HEK293 (cell line): ENCODE data around the gene C8G.

ENCODE experiments used
- GFI1B ChIP-seq: fragments of 450-650 bp; formaldehyde crosslinking; IDR thresholded peaks from 2 replicates; pipeline ENCODE4 v1.5.1; 2016; ENCODE audit warnings: missing biosample characterization, missing genetic modification characterization
- OVOL3 ChIP-seq: fragments of 450-650 bp; formaldehyde crosslinking; IDR thresholded peaks from 2 replicates; pipeline ENCODE4 v1.5.1; 2016; ENCODE audit warnings: missing biosample characterization, missing genetic modification characterization
- ZNF211 ChIP-seq: fragments of 450-650 bp; formaldehyde crosslinking; IDR thresholded peaks from 2 replicates; pipeline ENCODE4 v1.5.1; 2016; ENCODE audit warnings: low read depth, missing biosample characterization, missing genetic modification characterization
- ZNF239 ChIP-seq: fragments of 450-650 bp; formaldehyde crosslinking; IDR thresholded peaks from 2 replicates; pipeline ENCODE4 v1.5.1; 2016; ENCODE audit warnings: missing biosample characterization, missing genetic modification characterization
- ZNF777 ChIP-seq: fragments of 450-650 bp; formaldehyde crosslinking; IDR thresholded peaks from 2 replicates; pipeline ENCODE4 v1.5.1; 2017; ENCODE audit warnings: missing biosample characterization, missing genetic modification characterization, borderline replicate concordance
- ZNF837 ChIP-seq: fragments of 450-650 bp; formaldehyde crosslinking; IDR thresholded peaks from 2 replicates; pipeline ENCODE4 v1.5.1; 2016; ENCODE audit warnings: missing biosample characterization, missing genetic modification characterization
- TF ChIP-seq, protein P1 (sequence below): fragments of 450-650 bp; formaldehyde crosslinking; IDR thresholded peaks from 2 replicates; pipeline ENCODE4 v1.5.1; 2016; ENCODE audit warnings: missing biosample characterization, missing genetic modification characterization
- TF ChIP-seq, protein P2 (sequence below): fragments of 450-650 bp; formaldehyde crosslinking; IDR thresholded peaks from 2 replicates; pipeline ENCODE4 v1.5.1; 2016; ENCODE audit warnings: missing biosample characterization, missing genetic modification characterization
- TF ChIP-seq, protein P3 (sequence below): fragments of 450-650 bp; formaldehyde crosslinking; optimal IDR thresholded peaks from 2 replicates; pipeline ENCODE3; 2016; ENCODE audit warnings: missing biosample characterization, mild to moderate bottlenecking, missing genetic modification characterization
- TF ChIP-seq, protein P4 (sequence below): IDR thresholded peaks from 2 replicates; pipeline ENCODE4 v1.6.1; 2011; ENCODE audit warnings: mild to moderate bottlenecking, low read depth, low read length, borderline replicate concordance
- TF ChIP-seq, protein P5 (sequence below): fragments of 450-650 bp; formaldehyde crosslinking; IDR thresholded peaks from 2 replicates; pipeline ENCODE4 v1.5.1; 2016; ENCODE audit warnings: missing biosample characterization, missing genetic modification characterization

DNA sequence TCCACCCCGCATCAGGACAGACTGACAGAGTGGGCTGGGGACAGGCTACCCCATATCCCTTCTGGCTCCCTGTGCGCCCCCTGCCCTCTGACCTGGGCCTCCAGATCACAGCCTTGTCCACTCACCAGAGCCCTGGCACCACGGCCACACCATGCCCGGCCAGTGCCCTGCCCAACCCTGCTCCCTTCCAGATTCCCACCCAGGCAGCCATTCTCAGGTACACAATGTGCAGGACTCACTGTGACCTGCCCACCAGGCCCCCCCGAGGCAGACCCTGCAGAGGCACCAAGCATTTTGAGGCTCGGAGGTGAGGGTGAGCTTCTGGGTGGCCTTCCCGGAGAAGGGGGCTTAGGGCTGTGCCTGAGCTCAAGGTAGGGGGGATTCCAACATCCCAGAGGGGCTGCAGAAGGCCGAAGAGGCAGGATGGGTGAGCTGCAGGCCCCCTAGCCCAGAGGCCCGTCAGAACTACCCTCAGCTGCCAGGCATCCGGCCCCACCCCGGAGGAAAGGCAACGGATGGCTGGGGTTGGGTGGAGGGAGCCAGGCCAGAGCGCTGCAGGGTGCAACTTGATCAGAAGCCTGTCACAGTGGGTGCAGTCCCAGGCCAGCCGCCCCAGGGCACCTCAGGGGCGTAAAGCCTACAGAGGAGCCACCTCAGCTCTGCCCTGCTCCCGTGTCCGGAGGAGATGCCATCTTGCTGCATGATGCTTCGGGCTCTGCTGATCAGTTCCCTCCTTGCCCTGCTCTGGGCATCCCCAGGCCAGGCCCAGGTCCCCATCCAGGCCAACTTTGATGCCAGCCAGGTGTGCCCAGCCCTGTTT lies 37.4 kb downstream of the C8G start, which contains the start of gene LCNL1:
- no peak for TF ChIP-seq ZNF837 (tag by site-specific recombination)
- TF ChIP-seq, protein P1, sequence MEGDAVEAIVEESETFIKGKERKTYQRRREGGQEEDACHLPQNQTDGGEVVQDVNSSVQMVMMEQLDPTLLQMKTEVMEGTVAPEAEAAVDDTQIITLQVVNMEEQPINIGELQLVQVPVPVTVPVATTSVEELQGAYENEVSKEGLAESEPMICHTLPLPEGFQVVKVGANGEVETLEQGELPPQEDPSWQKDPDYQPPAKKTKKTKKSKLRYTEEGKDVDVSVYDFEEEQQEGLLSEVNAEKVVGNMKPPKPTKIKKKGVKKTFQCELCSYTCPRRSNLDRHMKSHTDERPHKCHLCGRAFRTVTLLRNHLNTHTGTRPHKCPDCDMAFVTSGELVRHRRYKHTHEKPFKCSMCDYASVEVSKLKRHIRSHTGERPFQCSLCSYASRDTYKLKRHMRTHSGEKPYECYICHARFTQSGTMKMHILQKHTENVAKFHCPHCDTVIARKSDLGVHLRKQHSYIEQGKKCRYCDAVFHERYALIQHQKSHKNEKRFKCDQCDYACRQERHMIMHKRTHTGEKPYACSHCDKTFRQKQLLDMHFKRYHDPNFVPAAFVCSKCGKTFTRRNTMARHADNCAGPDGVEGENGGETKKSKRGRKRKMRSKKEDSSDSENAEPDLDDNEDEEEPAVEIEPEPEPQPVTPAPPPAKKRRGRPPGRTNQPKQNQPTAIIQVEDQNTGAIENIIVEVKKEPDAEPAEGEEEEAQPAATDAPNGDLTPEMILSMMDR (tag by site-specific recombination), result no peak
- TF ChIP-seq, protein P2, sequence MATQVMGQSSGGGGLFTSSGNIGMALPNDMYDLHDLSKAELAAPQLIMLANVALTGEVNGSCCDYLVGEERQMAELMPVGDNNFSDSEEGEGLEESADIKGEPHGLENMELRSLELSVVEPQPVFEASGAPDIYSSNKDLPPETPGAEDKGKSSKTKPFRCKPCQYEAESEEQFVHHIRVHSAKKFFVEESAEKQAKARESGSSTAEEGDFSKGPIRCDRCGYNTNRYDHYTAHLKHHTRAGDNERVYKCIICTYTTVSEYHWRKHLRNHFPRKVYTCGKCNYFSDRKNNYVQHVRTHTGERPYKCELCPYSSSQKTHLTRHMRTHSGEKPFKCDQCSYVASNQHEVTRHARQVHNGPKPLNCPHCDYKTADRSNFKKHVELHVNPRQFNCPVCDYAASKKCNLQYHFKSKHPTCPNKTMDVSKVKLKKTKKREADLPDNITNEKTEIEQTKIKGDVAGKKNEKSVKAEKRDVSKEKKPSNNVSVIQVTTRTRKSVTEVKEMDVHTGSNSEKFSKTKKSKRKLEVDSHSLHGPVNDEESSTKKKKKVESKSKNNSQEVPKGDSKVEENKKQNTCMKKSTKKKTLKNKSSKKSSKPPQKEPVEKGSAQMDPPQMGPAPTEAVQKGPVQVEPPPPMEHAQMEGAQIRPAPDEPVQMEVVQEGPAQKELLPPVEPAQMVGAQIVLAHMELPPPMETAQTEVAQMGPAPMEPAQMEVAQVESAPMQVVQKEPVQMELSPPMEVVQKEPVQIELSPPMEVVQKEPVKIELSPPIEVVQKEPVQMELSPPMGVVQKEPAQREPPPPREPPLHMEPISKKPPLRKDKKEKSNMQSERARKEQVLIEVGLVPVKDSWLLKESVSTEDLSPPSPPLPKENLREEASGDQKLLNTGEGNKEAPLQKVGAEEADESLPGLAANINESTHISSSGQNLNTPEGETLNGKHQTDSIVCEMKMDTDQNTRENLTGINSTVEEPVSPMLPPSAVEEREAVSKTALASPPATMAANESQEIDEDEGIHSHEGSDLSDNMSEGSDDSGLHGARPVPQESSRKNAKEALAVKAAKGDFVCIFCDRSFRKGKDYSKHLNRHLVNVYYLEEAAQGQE (tag by site-specific recombination), result no peak
- TF ChIP-seq, protein P3, sequence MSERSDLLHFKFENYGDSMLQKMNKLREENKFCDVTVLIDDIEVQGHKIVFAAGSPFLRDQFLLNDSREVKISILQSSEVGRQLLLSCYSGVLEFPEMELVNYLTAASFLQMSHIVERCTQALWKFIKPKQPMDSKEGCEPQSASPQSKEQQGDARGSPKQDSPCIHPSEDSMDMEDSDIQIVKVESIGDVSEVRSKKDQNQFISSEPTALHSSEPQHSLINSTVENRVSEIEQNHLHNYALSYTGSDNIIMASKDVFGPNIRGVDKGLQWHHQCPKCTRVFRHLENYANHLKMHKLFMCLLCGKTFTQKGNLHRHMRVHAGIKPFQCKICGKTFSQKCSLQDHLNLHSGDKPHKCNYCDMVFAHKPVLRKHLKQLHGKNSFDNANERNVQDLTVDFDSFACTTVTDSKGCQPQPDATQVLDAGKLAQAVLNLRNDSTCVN (tag by site-specific recombination), result no peak
- TF ChIP-seq ZNF777 (tag by site-specific recombination), result no peak
- TF ChIP-seq OVOL3, result no peak
- no peak for TF ChIP-seq ZNF239 (tag by site-specific recombination)
- no peak for TF ChIP-seq ZNF211 (tag by site-specific recombination)
- TF ChIP-seq, protein P4, sequence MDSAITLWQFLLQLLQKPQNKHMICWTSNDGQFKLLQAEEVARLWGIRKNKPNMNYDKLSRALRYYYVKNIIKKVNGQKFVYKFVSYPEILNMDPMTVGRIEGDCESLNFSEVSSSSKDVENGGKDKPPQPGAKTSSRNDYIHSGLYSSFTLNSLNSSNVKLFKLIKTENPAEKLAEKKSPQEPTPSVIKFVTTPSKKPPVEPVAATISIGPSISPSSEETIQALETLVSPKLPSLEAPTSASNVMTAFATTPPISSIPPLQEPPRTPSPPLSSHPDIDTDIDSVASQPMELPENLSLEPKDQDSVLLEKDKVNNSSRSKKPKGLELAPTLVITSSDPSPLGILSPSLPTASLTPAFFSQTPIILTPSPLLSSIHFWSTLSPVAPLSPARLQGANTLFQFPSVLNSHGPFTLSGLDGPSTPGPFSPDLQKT, result no peak
- no peak for TF ChIP-seq GFI1B (tag by site-specific recombination)
- TF ChIP-seq, protein P5, sequence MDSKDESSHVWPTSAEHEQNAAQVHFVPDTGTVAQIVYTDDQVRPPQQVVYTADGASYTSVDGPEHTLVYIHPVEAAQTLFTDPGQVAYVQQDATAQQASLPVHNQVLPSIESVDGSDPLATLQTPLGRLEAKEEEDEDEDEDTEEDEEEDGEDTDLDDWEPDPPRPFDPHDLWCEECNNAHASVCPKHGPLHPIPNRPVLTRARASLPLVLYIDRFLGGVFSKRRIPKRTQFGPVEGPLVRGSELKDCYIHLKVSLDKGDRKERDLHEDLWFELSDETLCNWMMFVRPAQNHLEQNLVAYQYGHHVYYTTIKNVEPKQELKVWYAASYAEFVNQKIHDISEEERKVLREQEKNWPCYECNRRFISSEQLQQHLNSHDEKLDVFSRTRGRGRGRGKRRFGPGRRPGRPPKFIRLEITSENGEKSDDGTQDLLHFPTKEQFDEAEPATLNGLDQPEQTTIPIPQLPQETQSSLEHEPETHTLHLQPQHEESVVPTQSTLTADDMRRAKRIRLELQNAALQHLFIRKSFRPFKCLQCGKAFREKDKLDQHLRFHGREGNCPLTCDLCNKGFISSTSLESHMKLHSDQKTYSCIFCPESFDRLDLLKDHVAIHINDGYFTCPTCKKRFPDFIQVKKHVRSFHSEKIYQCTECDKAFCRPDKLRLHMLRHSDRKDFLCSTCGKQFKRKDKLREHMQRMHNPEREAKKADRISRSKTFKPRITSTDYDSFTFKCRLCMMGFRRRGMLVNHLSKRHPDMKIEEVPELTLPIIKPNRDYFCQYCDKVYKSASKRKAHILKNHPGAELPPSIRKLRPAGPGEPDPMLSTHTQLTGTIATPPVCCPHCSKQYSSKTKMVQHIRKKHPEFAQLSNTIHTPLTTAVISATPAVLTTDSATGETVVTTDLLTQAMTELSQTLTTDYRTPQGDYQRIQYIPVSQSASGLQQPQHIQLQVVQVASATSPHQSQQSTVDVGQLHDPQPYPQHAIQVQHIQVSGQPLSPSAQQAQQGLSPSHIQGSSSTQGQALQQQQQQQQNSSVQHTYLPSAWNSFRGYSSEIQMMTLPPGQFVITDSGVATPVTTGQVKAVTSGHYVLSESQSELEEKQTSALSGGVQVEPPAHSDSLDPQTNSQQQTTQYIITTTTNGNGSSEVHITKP (tag by site-specific recombination), result no peak
